ENCODE measurements around the gene TCEA3. TPM values are rescaled to one million over a fixed set of nuclear protein-coding genes. Genes with fewer than 3 reads are reported as not detected.

TCEA3 gene
- total and polyA plus RNA-seq, 10 of the 15 experiments (the other 5 are each of a cell fraction or from before 2014, with no cell fraction given), result 0.06 to 0.23 (median 0.08) TPM; not detected in 7

GRCh38 chr1:23395154-23395724, 29.3 kb downstream of the TCEA3 start:
- no peak overlapping the region for H3K9ac ChIP-seq (ENCODE audit: control insufficient read depth, insufficient read depth, low read length)
- no peak overlapping the region for H3K27ac ChIP-seq (ENCODE audit: control insufficient read depth, insufficient read depth)
- 30% methylated on average over 8 of the region's 8 CpGs for WGBS (ENCODE audit: insufficient coverage, insufficient replicate concordance, low lambda C conversion rate, missing lambda C conversion rate)
- ChIA-PET SMC1A (ENCODE audit: uncharacterized antibody, unreplicated experiment) (no interaction called here), POLR2A (interaction anchor here (0.6 kb wide), 1 partner anchor 87 kb away, joined by 3 read pairs; no protein-coding TSS in a partner anchor), CTCF (interaction anchor here (2.7 kb wide), 1 partner anchor 8 kb away, joined by 17 read pairs; no protein-coding TSS in a partner anchor), RAD21 (ENCODE audit: unreplicated experiment) (interaction anchor here (0.7 kb wide), 1 partner anchor 462 kb away, joined by 3 read pairs; no protein-coding TSS in a partner anchor)
- H3K4me1 ChIP-seq (ENCODE audit: control insufficient read depth, insufficient read depth, low read length), result no peaks in the 10 kb centered on the region
- TF ChIP-seq RFX5 (IDR thresholded peaks at IDR 0.05; ENCODE audit: low read depth, low read length) (no peak), SMAD1 (IDR thresholded peaks at IDR 0.05; ENCODE audit: low read depth, partially characterized antibody) (no peak), MEF2B (IDR thresholded peaks at IDR 0.05; ENCODE audit: partially characterized antibody, poor library complexity, severe bottlenecking) (no peak), FOS (IDR thresholded peaks at IDR 0.05; ENCODE audit: borderline replicate concordance, extremely low read depth, insufficient read length) (no peak), NFXL1 (IDR thresholded peaks at IDR 0.05; ENCODE audit: borderline replicate concordance) (no peak), ZNF24 (IDR thresholded peaks at IDR 0.05) (no peak), IKZF1 (conservative IDR thresholded peaks at IDR 0.05) (no peak), EED (IDR thresholded peaks at IDR 0.05; ENCODE audit: low read depth) (no peak), BCL11A (IDR thresholded peaks at IDR 0.05; ENCODE audit: low read depth, low read length) (no peak), SIX5 (IDR thresholded peaks at IDR 0.05; ENCODE audit: low read depth, low read length, severe bottlenecking) (no peak), KLF5 (IDR thresholded peaks at IDR 0.05; ENCODE audit: partially characterized antibody) (no peak), ZBTB11 (CRISPR knock-in tag; IDR thresholded peaks at IDR 0.05) (no peak), ZNF207 (IDR thresholded peaks at IDR 0.05; ENCODE audit: borderline replicate concordance) (no peak), STAT3 (IDR thresholded peaks at IDR 0.05; ENCODE audit: low read depth, low read length) (no peak), ZNF687 (IDR thresholded peaks at IDR 0.05) (no peak), FOXM1 (IDR thresholded peaks at IDR 0.05; ENCODE audit: low read depth, low read length) (no peak), MEF2A (IDR thresholded peaks at IDR 0.05; ENCODE audit: insufficient read depth, low read depth, low read length) (no peak)
- H3K4me3 ChIP-seq, result no peak overlapping the region
- no TSS peak for BruUV-seq (replicated peaks)
- H3K27me3 ChIP-seq (replicated peaks in 1 of 2; ENCODE audit: control insufficient read depth in 2 of 2, insufficient read depth in 2 of 2, low read length in 1 of 2), result peaks cover 0 to 2% of the 10 kb centered on the region in 2 experiments; a peak in 1 of 4 replicates
- intact Hi-C loops (cut with micrococcal nuclease; ENCODE audit: unreplicated experiment), result no loop called here
- DNase-seq (ENCODE audit: low read depth, low spot score) (no peak), ATAC-seq (no peak), FAIRE-seq (no peak)
- no peaks in the 10 kb centered on the region for H4K20me1 ChIP-seq (ENCODE audit: control insufficient read depth, insufficient read depth)
- no peaks in the 10 kb centered on the region for H3K9me3 ChIP-seq (replicated peaks; ENCODE audit: control insufficient read depth, insufficient read depth, low read length)
- no peaks in the 10 kb centered on the region for H3K36me3 ChIP-seq (ENCODE audit: control insufficient read depth in 2 of 2, insufficient read depth in 2 of 2, low read length in 1 of 2)
- H3K79me2 ChIP-seq (ENCODE audit: control insufficient read depth, insufficient read depth, low read length), result no peaks in the 10 kb centered on the region
- in situ Hi-C loops (cut with MboI), result no loop called here
- no peak overlapping the region for H3K4me2 ChIP-seq (ENCODE audit: control insufficient read depth, insufficient read depth)
- H2AFZ ChIP-seq (ENCODE audit: control insufficient read depth, low read depth, low read length), result no peak overlapping the region
